Loucy (cell line): ENCODE results near the gene HBP1.
A peak's percentile ranks its signal among the peaks of the same experiment; 100 is the strongest.

Experiments
- H2AFZ ChIP-seq: fragments of 200-600 bp; sonication (generic); 2 replicates; pipeline ENCODE4 v1.6.0; 2016; ENCODE audit warnings: antibody characterized with exemption, mild to moderate bottlenecking, low read length, moderate library complexity
- H3F3A ChIP-seq: fragments of 200-600 bp; 2 replicates; pipeline ENCODE4 v1.6.0; 2016; ENCODE audit warnings: antibody characterized with exemption, low read depth, mild to moderate bottlenecking
- H3K27me3 ChIP-seq: fragments of 200-600 bp; sonication (generic); 2 replicates; pipeline ENCODE4 v1.6.1; 2014; ENCODE audit warnings: low read length, mild to moderate bottlenecking; ENCODE audit not compliant: insufficient read depth, poor library complexity, severe bottlenecking
- H3K36me3 ChIP-seq: fragments of 200-600 bp; sonication (generic); 2 replicates; pipeline ENCODE4 v1.6.1; 2016; ENCODE audit warnings: low read length; ENCODE audit not compliant: insufficient read depth
- H3K4me1 ChIP-seq: fragments of 200-600 bp; sonication (generic); 2 replicates; pipeline ENCODE4 v1.5.1; 2014; ENCODE audit warnings: low read length, mild to moderate bottlenecking; ENCODE audit not compliant: insufficient read depth, poor library complexity, severe bottlenecking
- H3K4me2 ChIP-seq: fragments of 200-600 bp; sonication (generic); 2 replicates; pipeline ENCODE4 v1.6.0; 2014; ENCODE audit warnings: antibody characterized with exemption, low read length, low read depth, mild to moderate bottlenecking; ENCODE audit not compliant: poor library complexity, severe bottlenecking
- H3K4me3 ChIP-seq: fragments of 200-600 bp; sonication (generic); 2 replicates; pipeline ENCODE4 v1.5.1; 2014; ENCODE audit warnings: low read length, mild to moderate bottlenecking, mixed read lengths; ENCODE audit not compliant: poor library complexity, severe bottlenecking
- H3K79me2 ChIP-seq: fragments of 200-600 bp; sonication (generic); 2 replicates; pipeline ENCODE4 v1.6.1; 2014; ENCODE audit warnings: low read length; ENCODE audit not compliant: insufficient read depth
- H3K9ac ChIP-seq: fragments of 200-600 bp; sonication (generic); 2 replicates; pipeline ENCODE4 v1.6.0; 2014; ENCODE audit warnings: mild to moderate bottlenecking, low read depth, low read length, moderate library complexity; ENCODE audit not compliant: poor library complexity, severe bottlenecking
- H3K9me2 ChIP-seq: fragments of 200-600 bp; sonication (generic); replicated peaks from 2 replicates; pipeline ENCODE4 v1.6.1; 2016; ENCODE audit warnings: low read depth, low read length, mixed read lengths
- H3K9me3 ChIP-seq: fragments of 200-600 bp; sonication (generic); 2 replicates; pipeline ENCODE4 v1.6.1; 2014; ENCODE audit warnings: mild to moderate bottlenecking, antibody characterized with exemption, low read length, low read depth; ENCODE audit not compliant: insufficient read depth
- H4K20me1 ChIP-seq: fragments of 200-600 bp; sonication (generic); 2 replicates; pipeline ENCODE4 v1.6.0; 2014; ENCODE audit warnings: antibody characterized with exemption, low read length, mild to moderate bottlenecking; ENCODE audit not compliant: insufficient read depth, poor library complexity, severe bottlenecking
- CTCF ChIP-seq: fragments of 200-600 bp; sonication (generic); conservative IDR thresholded peaks from 2 replicates; pipeline ENCODE4 v1.5.1; 2014; ENCODE audit warnings: mild to moderate bottlenecking, antibody characterized with exemption, low read length
- EZH2phosphoT487 ChIP-seq: fragments of 200-600 bp; IDR thresholded peaks from 2 replicates; pipeline ENCODE4 v1.6.1; 2018; ENCODE audit warnings: antibody characterized with exemption, mild to moderate bottlenecking, moderate library complexity, borderline replicate concordance

Gene HBP1

GRCh38 chr7:107167483-107168232, 1.1 kb upstream of the HBP1 start:
- Histone ChIP-seq H4K20me1 (peaks cover 10% of the 10 kb centered on the region), H3K9me3 (no peaks in the 10 kb centered on the region)
- TF ChIP-seq EZH2phosphoT487 (no peak), CTCF (peak; percentile 32)

GRCh38 chr7:107169120-107170050, 582 bp downstream of the HBP1 start:
- Histone ChIP-seq H4K20me1 (peaks cover 26% of the 10 kb centered on the region), H3K9ac (peak overlapping the region; percentile 68), H3K4me2 (peak overlapping the region; percentile 96), H3K27me3 (no peaks in the 10 kb centered on the region), H3K9me2 (no peaks in the 10 kb centered on the region), H2AFZ (peak overlapping the region; percentile 80), H3K9me3 (no peaks in the 10 kb centered on the region), H3K79me2 (peaks cover 44% of the 10 kb centered on the region), H3K4me1 (peaks cover 29% of the 10 kb centered on the region), H3F3A (no peaks in the 10 kb centered on the region), H3K36me3 (no peaks in the 10 kb centered on the region), H3K4me3 (peak overlapping the region; percentile 85)
- TF ChIP-seq EZH2phosphoT487 (no peak), CTCF (0 out of 2 replicates have a peak, but pooled peaks have one; percentile 14)

More at GRCh38 chr7:107167483-107168232, 1.1 kb upstream of the HBP1 start:
- H3K27me3 ChIP-seq: no peaks in the 10 kb centered on the region
- H3K4me2 ChIP-seq: peak overlapping the region; percentile 90
- H3K9ac ChIP-seq: peak overlapping the region; percentile 51
- H3K4me3 ChIP-seq: peak overlapping the region; percentile 80
- H3K36me3 ChIP-seq: no peaks in the 10 kb centered on the region
- no peaks in the 10 kb centered on the region for H3F3A ChIP-seq
- H3K79me2 ChIP-seq: peaks cover 26% of the 10 kb centered on the region
- peaks cover 17% of the 10 kb centered on the region for H3K4me1 ChIP-seq
- H2AFZ ChIP-seq: peak overlapping the region; percentile 91
- no peaks in the 10 kb centered on the region for H3K9me2 ChIP-seq

GRCh38 chr7:107170051-107170915, 1.5 kb downstream of the HBP1 start:
- H4K20me1 ChIP-seq: peaks cover 32% of the 10 kb centered on the region
- H3K4me2 ChIP-seq: peak overlapping the region; percentile 96
- H3K36me3 ChIP-seq: no peaks in the 10 kb centered on the region
- peak overlapping the region; percentile 80; the same call in 1 of the 2 replicates for H2AFZ ChIP-seq
- no peaks in the 10 kb centered on the region for H3K9me2 ChIP-seq
- no peaks in the 10 kb centered on the region for H3F3A ChIP-seq
- peak overlapping the region; percentile 85 for H3K4me3 ChIP-seq
- no peaks in the 10 kb centered on the region for H3K27me3 ChIP-seq
- no peaks in the 10 kb centered on the region for H3K9me3 ChIP-seq
- peaks cover 31% of the 10 kb centered on the region for H3K4me1 ChIP-seq
- peak overlapping the region; percentile 68 for H3K9ac ChIP-seq
- H3K79me2 ChIP-seq: peaks cover 51% of the 10 kb centered on the region
- TF ChIP-seq EZH2phosphoT487: no peak
- no peak for TF ChIP-seq CTCF
